ENCODE results near the gene ADAP1. TPM values are rescaled to one million over a fixed set of nuclear protein-coding genes. Genes with fewer than 3 reads are reported as not detected.

ADAP1 gene
- total and polyA plus RNA-seq, 2 of the 13 experiments (the other 11 are each of a cell fraction or from before 2014, with no cell fraction given) = 10.5 to 24.6 TPM

DNA sequence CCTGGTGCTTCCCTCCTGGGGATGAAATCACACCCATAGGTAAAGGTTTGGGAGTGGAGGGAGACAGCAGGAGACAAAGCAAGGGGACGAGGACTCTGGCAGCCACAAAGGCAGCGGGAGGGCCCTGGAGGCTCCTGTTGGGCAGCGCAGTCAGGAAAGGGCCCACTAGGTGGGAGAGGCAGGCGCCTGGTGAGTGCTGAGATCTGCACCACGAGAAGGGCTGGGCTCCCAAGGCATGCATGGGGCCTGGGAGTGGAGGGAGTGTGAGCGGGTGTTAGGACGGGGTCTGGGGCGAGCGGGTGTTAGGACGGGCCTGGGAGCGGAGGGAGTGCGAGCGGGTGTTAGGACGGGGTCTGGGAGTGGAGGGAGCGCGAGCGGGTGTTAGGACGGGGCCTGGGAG is 65.1 kb downstream of the ADAP1 start:
- intact Hi-C loops (cut with micrococcal nuclease; ENCODE audit: unreplicated experiment) (no loop called here), in situ Hi-C loops (cut with HindIII; ENCODE audit: extremely low pct_ligation_motif_present, low pct_unique_long_range_greater_than_20kb) (no loop called here)
- TF ChIP-seq SOX13 (IDR thresholded peaks at IDR 0.05) = no peak
- no peak for TF ChIP-seq SOX13 (CRISPR knock-in tag; conservative IDR thresholded peaks at IDR 0.05 in 1 of 2, IDR thresholded peaks at IDR 0.05 in 1 of 2)
- TF ChIP-seq ZNF20 (CRISPR knock-in tag; IDR thresholded peaks at IDR 0.05) = no peak
- no peak for TF ChIP-seq NCOA1 (CRISPR knock-in tag; IDR thresholded peaks at IDR 0.05)
- TF ChIP-seq, protein P1, sequence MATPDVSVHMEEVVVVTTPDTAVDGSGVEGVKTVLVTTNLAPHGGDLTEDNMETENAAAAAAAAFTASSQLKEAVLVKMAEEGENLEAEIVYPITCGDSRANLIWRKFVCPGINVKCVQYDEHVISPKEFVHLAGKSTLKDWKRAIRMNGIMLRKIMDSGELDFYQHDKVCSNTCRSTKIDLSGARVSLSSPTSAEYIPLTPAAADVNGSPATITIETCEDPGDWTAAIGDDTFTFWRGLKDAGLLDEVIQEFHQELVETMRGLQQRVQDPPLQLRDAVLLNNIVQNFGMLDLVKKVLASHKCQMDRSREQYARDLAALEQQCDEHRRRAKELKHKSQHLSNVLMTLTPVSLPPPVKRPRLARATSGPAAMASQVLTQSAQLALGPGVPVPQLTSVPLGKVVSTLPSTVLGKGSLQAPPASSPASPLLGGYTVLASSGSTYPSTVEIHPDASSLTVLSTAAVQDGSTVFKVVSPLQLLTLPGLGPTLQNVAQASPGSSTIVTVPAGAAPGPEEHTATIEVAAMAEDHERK (CRISPR knock-in tag; IDR thresholded peaks at IDR 0.05; ENCODE audit: low read depth) = no peak
- no peak for TF ChIP-seq MAZ (IDR thresholded peaks at IDR 0.05; ENCODE audit: borderline replicate concordance, low read depth, low read length)
- TF ChIP-seq MAZ (CRISPR knock-in tag; IDR thresholded peaks at IDR 0.05; ENCODE audit: low read depth) = no peak
- DNase-seq (ENCODE audit: low spot score) (no peak), ATAC-seq (no peak), FAIRE-seq (no peak)
- ChIA-PET POLR2A (no interaction called here), CTCF (ENCODE audit: low intra/inter-chr PET ratio, low total read pairs) (no interaction called here)
- Histone ChIP-seq H3K4me3 (replicated peaks in 1 of 3; ENCODE audit: insufficient read depth in 1 of 3, low read depth in 2 of 3, low read length in 3 of 3) (no peak overlapping the region), H3K27ac (ENCODE audit: extremely low read length, insufficient read depth, low read length) (no peak overlapping the region), H3K4me1 (ENCODE audit: insufficient read depth, low read length) (peaks cover 6% of the 10 kb centered on the region), H3K9me3 (ENCODE audit: low read length) (no peaks in the 10 kb centered on the region), H4K20me1 (ENCODE audit: insufficient read depth, low read length) (peaks cover 6% of the 10 kb centered on the region; the same call in 1 of the 2 replicates), H3K36me3 (replicated peaks in 1 of 2; ENCODE audit: control insufficient read depth in 1 of 2, insufficient read depth in 2 of 2, low read length in 2 of 2) (peaks cover 51 to 73% of the 10 kb centered on the region in 2 experiments), H3K27me3 (ENCODE audit: control insufficient read depth in 1 of 2, insufficient read depth in 2 of 2, low read length in 2 of 2) (no peaks in the 10 kb centered on the region), H3K4me2 (ENCODE audit: low read depth, low read length) (no peak overlapping the region), H3K79me2 (ENCODE audit: insufficient read depth, low read length) (peaks cover 44% of the 10 kb centered on the region), H3K9ac (ENCODE audit: insufficient read depth, low read depth, low read length) (no peak overlapping the region), H2AFZ (ENCODE audit: low read length) (no peak overlapping the region)
- 99% methylated on average over 18 of the region's 18 CpGs for WGBS (ENCODE audit: low lambda C conversion rate)
- no TSS peak for BruUV-seq (replicated peaks)

DNA sequence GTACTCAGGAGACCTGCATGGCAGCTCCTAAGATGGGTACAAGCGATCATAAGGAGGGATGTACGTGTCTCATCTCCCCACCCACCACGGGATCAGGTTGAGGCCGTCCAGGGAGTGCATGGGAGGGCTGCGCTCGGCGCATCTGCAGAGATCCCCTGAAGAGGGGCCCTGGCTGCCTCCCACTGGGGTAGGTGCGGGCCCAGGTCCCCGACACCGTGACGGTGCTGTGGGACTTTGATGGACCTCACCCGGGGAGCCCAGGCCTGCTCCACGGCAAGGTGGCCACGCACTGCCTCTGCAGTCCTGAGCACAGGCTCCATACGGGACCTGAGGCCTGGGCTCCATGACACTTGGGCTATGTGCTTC is 65.5 kb downstream of the ADAP1 start:
- no TSS peak for BruUV-seq (replicated peaks)
- ChIA-PET CTCF (ENCODE audit: low intra/inter-chr PET ratio, low total read pairs) (no interaction called here), POLR2A (no interaction called here)
- Histone ChIP-seq H3K9me3 (ENCODE audit: low read length) (no peaks in the 10 kb centered on the region), H3K79me2 (ENCODE audit: insufficient read depth, low read length) (peaks cover 47% of the 10 kb centered on the region), H4K20me1 (ENCODE audit: insufficient read depth, low read length) (peaks cover 6% of the 10 kb centered on the region; the same call in 1 of the 2 replicates), H3K27ac (ENCODE audit: extremely low read length, insufficient read depth, low read length) (no peak overlapping the region), H3K27me3 (ENCODE audit: control insufficient read depth in 1 of 2, insufficient read depth in 2 of 2, low read length in 2 of 2) (no peaks in the 10 kb centered on the region), H3K4me2 (ENCODE audit: low read depth, low read length) (no peak overlapping the region), H2AFZ (ENCODE audit: low read length) (no peak overlapping the region), H3K36me3 (replicated peaks in 1 of 2; ENCODE audit: control insufficient read depth in 1 of 2, insufficient read depth in 2 of 2, low read length in 2 of 2) (peaks cover 47 to 71% of the 10 kb centered on the region in 2 experiments), H3K4me3 (replicated peaks in 1 of 3; ENCODE audit: insufficient read depth in 1 of 3, low read depth in 2 of 3, low read length in 3 of 3) (no peak overlapping the region), H3K4me1 (ENCODE audit: insufficient read depth, low read length) (peaks cover 10% of the 10 kb centered on the region), H3K9ac (ENCODE audit: insufficient read depth, low read depth, low read length) (no peak overlapping the region)
- ATAC-seq (no peak; the same call in 2 of the 3 replicates), FAIRE-seq (no peak), DNase-seq (ENCODE audit: low spot score) (no peak)
- in situ Hi-C loops (cut with HindIII; ENCODE audit: extremely low pct_ligation_motif_present, low pct_unique_long_range_greater_than_20kb) = no loop called here
- 86% methylated on average over 3 of the region's 15 CpGs for WGBS (ENCODE audit: low lambda C conversion rate)
- intact Hi-C loops (cut with micrococcal nuclease; ENCODE audit: unreplicated experiment) = no loop called here
- TF ChIP-seq, protein P2, sequence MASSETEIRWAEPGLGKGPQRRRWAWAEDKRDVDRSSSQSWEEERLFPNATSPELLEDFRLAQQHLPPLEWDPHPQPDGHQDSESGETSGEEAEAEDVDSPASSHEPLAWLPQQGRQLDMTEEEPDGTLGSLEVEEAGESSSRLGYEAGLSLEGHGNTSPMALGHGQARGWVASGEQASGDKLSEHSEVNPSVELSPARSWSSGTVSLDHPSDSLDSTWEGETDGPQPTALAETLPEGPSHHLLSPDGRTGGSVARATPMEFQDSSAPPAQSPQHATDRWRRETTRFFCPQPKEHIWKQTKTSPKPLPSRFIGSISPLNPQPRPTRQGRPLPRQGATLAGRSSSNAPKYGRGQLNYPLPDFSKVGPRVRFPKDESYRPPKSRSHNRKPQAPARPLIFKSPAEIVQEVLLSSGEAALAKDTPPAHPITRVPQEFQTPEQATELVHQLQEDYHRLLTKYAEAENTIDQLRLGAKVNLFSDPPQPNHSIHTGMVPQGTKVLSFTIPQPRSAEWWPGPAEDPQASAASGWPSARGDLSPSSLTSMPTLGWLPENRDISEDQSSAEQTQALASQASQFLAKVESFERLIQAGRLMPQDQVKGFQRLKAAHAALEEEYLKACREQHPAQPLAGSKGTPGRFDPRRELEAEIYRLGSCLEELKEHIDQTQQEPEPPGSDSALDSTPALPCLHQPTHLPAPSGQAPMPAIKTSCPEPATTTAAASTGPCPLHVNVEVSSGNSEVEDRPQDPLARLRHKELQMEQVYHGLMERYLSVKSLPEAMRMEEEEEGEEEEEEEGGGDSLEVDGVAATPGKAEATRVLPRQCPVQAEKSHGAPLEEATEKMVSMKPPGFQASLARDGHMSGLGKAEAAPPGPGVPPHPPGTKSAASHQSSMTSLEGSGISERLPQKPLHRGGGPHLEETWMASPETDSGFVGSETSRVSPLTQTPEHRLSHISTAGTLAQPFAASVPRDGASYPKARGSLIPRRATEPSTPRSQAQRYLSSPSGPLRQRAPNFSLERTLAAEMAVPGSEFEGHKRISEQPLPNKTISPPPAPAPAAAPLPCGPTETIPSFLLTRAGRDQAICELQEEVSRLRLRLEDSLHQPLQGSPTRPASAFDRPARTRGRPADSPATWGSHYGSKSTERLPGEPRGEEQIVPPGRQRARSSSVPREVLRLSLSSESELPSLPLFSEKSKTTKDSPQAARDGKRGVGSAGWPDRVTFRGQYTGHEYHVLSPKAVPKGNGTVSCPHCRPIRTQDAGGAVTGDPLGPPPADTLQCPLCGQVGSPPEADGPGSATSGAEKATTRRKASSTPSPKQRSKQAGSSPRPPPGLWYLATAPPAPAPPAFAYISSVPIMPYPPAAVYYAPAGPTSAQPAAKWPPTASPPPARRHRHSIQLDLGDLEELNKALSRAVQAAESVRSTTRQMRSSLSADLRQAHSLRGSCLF (CRISPR knock-in tag; IDR thresholded peaks at IDR 0.05; ENCODE audit: borderline replicate concordance) = no peak
- TF ChIP-seq ZNF101 (CRISPR knock-in tag; IDR thresholded peaks at IDR 0.05; ENCODE audit: borderline replicate concordance, low read depth) (no peak), FOSL2 (CRISPR knock-in tag; IDR thresholded peaks at IDR 0.05) (no peak), ZNF670 (CRISPR knock-in tag; IDR thresholded peaks at IDR 0.05; ENCODE audit: borderline replicate concordance) (no peak), NR2F2 (IDR thresholded peaks at IDR 0.05; ENCODE audit: borderline replicate concordance, low read depth) (no peak), JUN (CRISPR knock-in tag; IDR thresholded peaks at IDR 0.05) (no peak)
